ENCODE data around the gene CASS4. TPM values are rescaled to one million over a fixed set of nuclear protein-coding genes. Genes with fewer than 3 reads are reported as not detected.

CASS4 gene
- total RNA-seq, 3 donors from 2014 or later (not counting 1 experiment from before 2014, with no cell fraction given) = 9.3 to 13.8 (median 13.4) TPM

DNA sequence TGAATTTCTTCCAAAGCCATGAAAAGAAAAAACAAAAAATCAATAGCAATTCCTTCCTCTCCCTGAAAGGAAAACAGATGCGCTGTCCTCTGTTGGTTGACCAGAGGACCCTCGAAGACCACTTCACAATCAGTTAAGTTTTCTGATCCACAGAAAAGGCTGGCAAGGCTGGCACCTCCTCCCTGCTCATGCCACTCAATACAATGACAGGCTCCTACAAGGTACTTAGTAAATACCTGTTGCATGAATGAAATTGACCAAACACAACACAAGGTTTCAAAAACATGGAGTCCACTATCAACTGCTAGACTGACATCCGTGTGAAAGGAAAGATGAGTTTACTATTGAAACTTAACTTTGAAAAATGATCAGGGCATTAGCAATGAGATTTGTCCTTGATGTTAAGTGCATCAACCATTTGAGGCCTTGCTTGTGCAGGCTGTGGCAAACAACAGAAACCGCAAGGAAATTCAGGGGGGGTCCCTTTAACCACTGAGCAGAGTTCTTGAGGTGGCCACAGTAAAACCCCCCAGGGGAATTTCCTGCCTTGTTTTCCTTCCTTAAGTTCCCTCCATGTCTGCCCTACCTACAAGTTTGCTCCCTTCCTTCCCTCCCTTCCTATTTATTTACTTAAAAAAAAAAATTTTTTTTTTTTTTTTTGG, 28.4 kb downstream of the CASS4 start:
- no peaks in the 10 kb centered on the region for H3K36me3 Mint-ChIP-seq
- Histone ChIP-seq H3K27ac (ENCODE audit: low read length) (peak overlapping the region; percentile 38), H3K9me3 (ENCODE audit: control insufficient read depth, insufficient read depth, low read length) (no peaks in the 10 kb centered on the region), H3K4me3 (ENCODE audit: low read length) (no peak overlapping the region), H3K4me1 (ENCODE audit: control insufficient read depth, insufficient read depth, low read length) (peaks cover 48% of the 10 kb centered on the region), H3K36me3 (ENCODE audit: control insufficient read depth, insufficient read depth, low read length) (no peaks in the 10 kb centered on the region), H3K27me3 (ENCODE audit: control insufficient read depth, insufficient read depth, low read length) (no peaks in the 10 kb centered on the region)
- peak; percentile 58 to 84 for DNase-seq
- 17% methylated on average over 4 of the region's 4 CpGs for WGBS (ENCODE audit: insufficient coverage)
- ATAC-seq = peak; percentile 48 to 81 (median 54)
- no peaks in the 10 kb centered on the region for H3K27me3 Mint-ChIP-seq (ENCODE audit: low read depth in 2 of 2)
- peak overlapping the region; percentile 72 for H3K4me3 Mint-ChIP-seq
- intact Hi-C loops (cut with micrococcal nuclease) = loop anchor here (1.0 to 2.0 kb wide), 2 partner anchors 26 to 28 kb away; partner anchors contain the start of gene RTF2
- no peaks in the 10 kb centered on the region for H3K9me3 Mint-ChIP-seq
- peaks cover 42% of the 10 kb centered on the region in 2 donors for H3K4me1 Mint-ChIP-seq
- TF ChIP-seq, protein P1, sequence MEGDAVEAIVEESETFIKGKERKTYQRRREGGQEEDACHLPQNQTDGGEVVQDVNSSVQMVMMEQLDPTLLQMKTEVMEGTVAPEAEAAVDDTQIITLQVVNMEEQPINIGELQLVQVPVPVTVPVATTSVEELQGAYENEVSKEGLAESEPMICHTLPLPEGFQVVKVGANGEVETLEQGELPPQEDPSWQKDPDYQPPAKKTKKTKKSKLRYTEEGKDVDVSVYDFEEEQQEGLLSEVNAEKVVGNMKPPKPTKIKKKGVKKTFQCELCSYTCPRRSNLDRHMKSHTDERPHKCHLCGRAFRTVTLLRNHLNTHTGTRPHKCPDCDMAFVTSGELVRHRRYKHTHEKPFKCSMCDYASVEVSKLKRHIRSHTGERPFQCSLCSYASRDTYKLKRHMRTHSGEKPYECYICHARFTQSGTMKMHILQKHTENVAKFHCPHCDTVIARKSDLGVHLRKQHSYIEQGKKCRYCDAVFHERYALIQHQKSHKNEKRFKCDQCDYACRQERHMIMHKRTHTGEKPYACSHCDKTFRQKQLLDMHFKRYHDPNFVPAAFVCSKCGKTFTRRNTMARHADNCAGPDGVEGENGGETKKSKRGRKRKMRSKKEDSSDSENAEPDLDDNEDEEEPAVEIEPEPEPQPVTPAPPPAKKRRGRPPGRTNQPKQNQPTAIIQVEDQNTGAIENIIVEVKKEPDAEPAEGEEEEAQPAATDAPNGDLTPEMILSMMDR (IDR thresholded peaks at IDR 0.05) = no peak
- H3K27ac Mint-ChIP-seq = peak overlapping the region; percentile 77 to 81

DNA sequence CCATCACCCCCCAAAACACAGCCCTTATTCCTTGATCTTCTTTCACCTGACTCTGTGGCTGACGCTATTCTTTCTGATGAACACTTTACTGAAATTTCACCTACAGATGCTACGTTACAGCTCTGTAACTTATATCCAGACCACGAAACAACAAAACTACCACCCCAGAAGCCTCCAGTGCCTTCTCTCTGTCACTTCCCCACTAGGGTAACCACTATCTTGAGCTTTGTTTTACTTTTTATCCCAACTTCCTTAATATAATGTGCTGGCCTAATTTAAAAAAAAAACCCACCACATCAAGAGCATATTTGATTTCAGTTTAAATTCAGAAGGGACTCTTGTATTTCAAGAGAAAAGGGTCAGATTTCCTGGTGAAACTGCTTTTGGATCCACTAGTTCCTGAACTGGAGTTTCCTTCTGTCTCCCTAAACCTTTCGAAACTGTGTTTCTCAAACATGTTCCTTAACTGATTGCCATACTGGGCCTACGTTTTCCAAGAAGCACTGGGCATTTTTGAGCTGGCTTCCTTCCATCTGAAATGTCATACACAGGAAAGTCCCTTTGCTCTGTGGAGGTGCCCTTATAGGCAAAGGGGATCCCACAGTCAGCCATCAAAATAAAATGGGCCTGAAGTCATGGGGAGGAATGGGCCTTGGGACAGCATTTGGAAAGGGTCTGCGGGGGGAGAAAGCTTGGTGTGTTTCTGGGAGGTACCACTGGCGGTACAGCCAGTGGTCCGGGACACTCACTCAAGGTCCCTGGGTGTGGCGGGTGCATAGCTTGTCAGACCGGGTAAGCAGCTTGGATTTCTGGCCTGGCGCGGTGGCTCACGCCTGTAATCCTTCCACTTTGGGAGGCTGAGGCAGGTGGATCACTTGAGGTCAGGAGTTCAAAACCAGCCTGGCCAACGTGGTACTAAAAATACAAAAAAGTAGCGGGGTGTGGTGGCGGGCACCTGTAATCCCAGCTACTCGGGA, 30.6 kb downstream of the CASS4 start:
- Histone ChIP-seq H3K9me3 (ENCODE audit: control insufficient read depth, insufficient read depth, low read length) (no peaks in the 10 kb centered on the region), H3K4me1 (ENCODE audit: control insufficient read depth, insufficient read depth, low read length) (peaks cover 48% of the 10 kb centered on the region), H3K27me3 (ENCODE audit: control insufficient read depth, insufficient read depth, low read length) (no peaks in the 10 kb centered on the region), H3K4me3 (ENCODE audit: low read length) (no peak overlapping the region), H3K27ac (ENCODE audit: low read length) (peak overlapping the region; percentile 11), H3K36me3 (ENCODE audit: control insufficient read depth, insufficient read depth, low read length) (no peaks in the 10 kb centered on the region)
- intact Hi-C loops (cut with micrococcal nuclease) = loop anchor here (2.0 kb wide), 1 partner anchor 18 kb away; no protein-coding TSS in a partner anchor
- Mint-ChIP-seq H3K36me3 (no peaks in the 10 kb centered on the region), H3K9me3 (no peaks in the 10 kb centered on the region), H3K4me1 (peaks cover 41% of the 10 kb centered on the region in 2 donors), H3K27me3 (ENCODE audit: low read depth in 2 of 2) (no peaks in the 10 kb centered on the region), H3K27ac (peak overlapping the region; percentile 55 to 77), H3K4me3 (peak overlapping the region; percentile 79)
- TF ChIP-seq, protein P1 (IDR thresholded peaks at IDR 0.05) = no peak
- ATAC-seq (peak in 2 of 3 donors; percentile 33 to 40), DNase-seq (peak in 1 of 2 donors; percentile 43)
- WGBS (ENCODE audit: insufficient coverage) = 83% methylated on average over 17 of the region's 17 CpGs

DNA sequence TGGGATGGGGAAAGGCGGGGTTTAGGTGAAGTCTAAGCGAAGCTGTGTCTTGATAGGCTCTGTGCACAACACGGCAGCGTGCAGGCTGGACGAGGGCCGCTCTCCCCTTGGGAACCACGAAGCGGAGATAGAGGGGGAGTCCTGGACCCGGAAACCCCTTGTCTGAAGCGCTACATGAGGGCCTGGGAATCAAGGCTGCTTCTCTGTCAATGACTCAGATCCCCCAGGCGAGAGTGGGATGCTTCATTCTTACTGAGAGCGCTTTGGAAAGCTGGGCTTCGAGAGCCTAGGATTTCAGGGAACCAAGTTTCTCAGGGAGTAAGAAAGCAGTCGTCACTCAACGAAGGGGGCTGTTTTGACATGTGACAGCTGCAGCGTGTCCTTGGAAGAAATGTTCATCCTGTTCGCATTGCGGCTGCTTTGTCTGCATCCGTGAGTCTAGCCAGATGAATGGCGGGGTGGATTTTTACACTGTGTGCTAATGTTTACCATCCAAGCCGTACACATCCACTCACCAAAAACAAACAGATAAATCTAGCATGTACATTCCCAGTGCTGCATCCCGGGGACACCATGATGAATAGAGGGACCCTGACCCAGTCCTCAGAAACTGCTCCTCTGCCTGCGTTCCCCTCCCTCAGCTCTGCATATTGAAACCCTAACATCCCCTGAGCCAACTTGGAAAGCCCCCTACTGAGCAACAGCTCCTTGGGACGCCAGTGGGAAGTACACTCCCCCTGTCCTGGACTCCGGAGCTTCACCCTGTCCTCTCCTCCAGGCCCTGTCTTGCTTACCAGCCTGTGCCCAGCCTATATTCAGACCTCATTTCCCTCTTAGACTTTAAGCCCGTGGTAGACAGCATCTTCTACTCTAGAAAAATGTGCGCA, 31.8 kb downstream of the CASS4 start:
- Mint-ChIP-seq H3K4me1 (peaks cover 29% of the 10 kb centered on the region in 2 donors), H3K27me3 (ENCODE audit: low read depth in 2 of 2) (no peaks in the 10 kb centered on the region), H3K9me3 (no peaks in the 10 kb centered on the region), H3K36me3 (no peaks in the 10 kb centered on the region), H3K27ac (peak overlapping the region; percentile 48 to 78), H3K4me3 (no peak overlapping the region)
- TF ChIP-seq, protein P1 (IDR thresholded peaks at IDR 0.05) = no peak
- Histone ChIP-seq H3K4me1 (ENCODE audit: control insufficient read depth, insufficient read depth, low read length) (peaks cover 39% of the 10 kb centered on the region), H3K36me3 (ENCODE audit: control insufficient read depth, insufficient read depth, low read length) (no peaks in the 10 kb centered on the region), H3K4me3 (ENCODE audit: low read length) (no peak overlapping the region), H3K27me3 (ENCODE audit: control insufficient read depth, insufficient read depth, low read length) (no peaks in the 10 kb centered on the region), H3K9me3 (ENCODE audit: control insufficient read depth, insufficient read depth, low read length) (no peaks in the 10 kb centered on the region), H3K27ac (ENCODE audit: low read length) (no peak overlapping the region)
- 97% methylated on average over 27 of the region's 27 CpGs for WGBS (ENCODE audit: insufficient coverage)
- DNase-seq (no peak), ATAC-seq (no peak)
- intact Hi-C loops (cut with micrococcal nuclease) = loop anchor here (2.0 kb wide), 1 partner anchor 17 kb away; no protein-coding TSS in a partner anchor

Measured in natural killer cell (primary cell).